ENCODE measurements around the gene OR10G3. TPM values are rescaled to one million over a fixed set of nuclear protein-coding genes. Genes with fewer than 3 reads are reported as not detected.

The OR10G3 gene
- total and polyA plus RNA-seq, 2 of the 13 experiments (the other 11 are each of a cell fraction or from before 2014, with no cell fraction given), result not detected

DNA sequence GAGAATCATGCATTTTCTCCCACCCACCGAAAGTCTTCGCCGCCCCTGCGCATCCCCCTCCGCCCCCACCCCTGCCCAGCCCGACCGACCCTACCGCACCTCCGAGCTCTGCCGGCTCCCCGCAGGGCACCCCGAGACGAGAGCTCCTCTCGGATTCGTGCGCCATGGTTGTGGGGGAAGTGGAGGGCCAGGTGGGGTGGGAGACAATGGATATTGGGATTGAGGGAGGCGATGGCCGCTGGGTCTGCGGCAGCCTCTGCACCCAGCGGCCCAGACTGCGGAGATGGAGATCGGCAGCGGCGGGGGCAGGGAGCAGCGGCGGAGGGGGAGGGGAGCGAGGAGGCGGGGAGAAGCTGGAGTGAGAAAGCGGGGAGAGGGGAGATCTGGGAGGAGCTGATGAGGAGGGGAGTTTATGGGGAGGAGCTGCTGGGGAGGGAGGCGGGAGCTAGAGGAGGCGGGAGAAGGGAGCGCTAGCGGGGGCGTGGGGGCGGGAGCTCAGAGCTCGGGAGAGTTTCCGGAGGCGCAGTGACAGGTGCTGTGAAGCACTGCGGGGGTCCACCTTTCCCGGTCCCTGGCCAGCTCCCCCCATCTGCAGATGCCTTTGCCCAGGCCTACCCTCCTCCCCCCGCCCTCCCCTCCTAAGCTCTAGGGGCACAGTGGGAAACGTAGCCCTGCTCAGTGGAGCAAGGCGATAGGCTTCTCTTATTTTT lies 53.8 kb downstream of the OR10G3 start, which contains the start of gene SALL2 (continued):
- no peak for TF ChIP-seq HNRNPH1 (optimal IDR thresholded peaks at IDR 0.05; ENCODE audit: low read depth, low read length)
- no peak for TF ChIP-seq ATF7-NPFF (CRISPR knock-in tag; IDR thresholded peaks at IDR 0.05; ENCODE audit: low read depth)
- TF ChIP-seq ZBTB44 (CRISPR knock-in tag; IDR thresholded peaks at IDR 0.05), result no peak
- peak; percentile 81; the same call in 1 of the 2 replicates for TF ChIP-seq ZNF619 (CRISPR knock-in tag; IDR thresholded peaks at IDR 0.05)
- no peak for TF ChIP-seq ZNF354B (CRISPR knock-in tag; IDR thresholded peaks at IDR 0.05)
- no peak for TF ChIP-seq SMAD9 (CRISPR knock-in tag; IDR thresholded peaks at IDR 0.05)
- 0 out of 2 replicates have a peak, but pooled peaks have one; percentile 5 for TF ChIP-seq ZNF724P (CRISPR knock-in tag; IDR thresholded peaks at IDR 0.05; ENCODE audit: borderline replicate concordance)
- 0 out of 2 replicates have a peak, but pooled peaks have one; percentile 45 for TF ChIP-seq LBX2 (CRISPR knock-in tag; IDR thresholded peaks at IDR 0.05; ENCODE audit: borderline replicate concordance)
- no peak for TF ChIP-seq ZZZ3 (CRISPR knock-in tag; IDR thresholded peaks at IDR 0.05; ENCODE audit: borderline replicate concordance)
- no peak for TF ChIP-seq ZNF205 (CRISPR knock-in tag; IDR thresholded peaks at IDR 0.05)
- TF ChIP-seq ZNF329 (CRISPR knock-in tag; IDR thresholded peaks at IDR 0.05; ENCODE audit: low read depth), result no peak
- TF ChIP-seq RNF2 (conservative IDR thresholded peaks at IDR 0.05; ENCODE audit: low read depth), result no peak
- TF ChIP-seq KDM3A (CRISPR knock-in tag; IDR thresholded peaks at IDR 0.05; ENCODE audit: low read depth), result no peak
- no peak for TF ChIP-seq SIX4 (CRISPR knock-in tag; IDR thresholded peaks at IDR 0.05)
- TF ChIP-seq RFXANK (CRISPR knock-in tag; IDR thresholded peaks at IDR 0.05), result no peak
- no peak for TF ChIP-seq ZNF224 (CRISPR knock-in tag; IDR thresholded peaks at IDR 0.05)
- TF ChIP-seq, protein P1, sequence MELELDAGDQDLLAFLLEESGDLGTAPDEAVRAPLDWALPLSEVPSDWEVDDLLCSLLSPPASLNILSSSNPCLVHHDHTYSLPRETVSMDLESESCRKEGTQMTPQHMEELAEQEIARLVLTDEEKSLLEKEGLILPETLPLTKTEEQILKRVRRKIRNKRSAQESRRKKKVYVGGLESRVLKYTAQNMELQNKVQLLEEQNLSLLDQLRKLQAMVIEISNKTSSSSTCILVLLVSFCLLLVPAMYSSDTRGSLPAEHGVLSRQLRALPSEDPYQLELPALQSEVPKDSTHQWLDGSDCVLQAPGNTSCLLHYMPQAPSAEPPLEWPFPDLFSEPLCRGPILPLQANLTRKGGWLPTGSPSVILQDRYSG (CRISPR knock-in tag; IDR thresholded peaks at IDR 0.05), result no peak
- TF ChIP-seq IRX3 (CRISPR knock-in tag; IDR thresholded peaks at IDR 0.05; ENCODE audit: borderline replicate concordance, low read depth), result no peak
- peak; percentile 67; the same call in 1 of the 2 replicates for TF ChIP-seq SAP130 (CRISPR knock-in tag; IDR thresholded peaks at IDR 0.05; ENCODE audit: low read depth)
- no peak for TF ChIP-seq ZSCAN21 (CRISPR knock-in tag; IDR thresholded peaks at IDR 0.05; ENCODE audit: borderline replicate concordance)
- no peak; the same call in 1 of the 2 replicates for TF ChIP-seq KMT2A (CRISPR knock-in tag; IDR thresholded peaks at IDR 0.05)
- no peak; the same call in 1 of the 2 replicates for TF ChIP-seq HOXA9 (CRISPR knock-in tag; IDR thresholded peaks at IDR 0.05; ENCODE audit: borderline replicate concordance)
- TF ChIP-seq ZMYM4 (CRISPR knock-in tag; IDR thresholded peaks at IDR 0.05), result peak; percentile 30; the same call in 1 of the 2 replicates
- no peak for TF ChIP-seq FOXP1 (IDR thresholded peaks at IDR 0.05)
- TF ChIP-seq FOXP1 (CRISPR knock-in tag; IDR thresholded peaks at IDR 0.05), result no peak
- no peak for TF ChIP-seq IKZF4 (CRISPR knock-in tag; IDR thresholded peaks at IDR 0.05; ENCODE audit: borderline replicate concordance, low read depth, not compliant biosample characterization)
- TF ChIP-seq ZNF746 (CRISPR knock-in tag; IDR thresholded peaks at IDR 0.05), result peak; percentile 76; the same call in 1 of the 2 replicates
- no peak for TF ChIP-seq NR2F6 (IDR thresholded peaks at IDR 0.05)
- TF ChIP-seq NR2F6 (CRISPR knock-in tag; IDR thresholded peaks at IDR 0.05), result 0 out of 2 replicates have a peak, but pooled peaks have one; percentile 15
- no peak for TF ChIP-seq MLX (CRISPR knock-in tag; IDR thresholded peaks at IDR 0.05)
- TF ChIP-seq EED (CRISPR knock-in tag; IDR thresholded peaks at IDR 0.05), result no peak

All from HepG2 (cell line).